Epithelial cell of prostate (primary cell): ENCODE results near the gene SUCNR1.
A peak's percentile ranks its signal among the peaks of the same experiment; 100 is the strongest.

ENCODE experiments used
- DNase-seq: peaks from one replicate; pipeline ENCODE4 v3.0.0-alpha.2; 2011; ENCODE audit warnings: low read depth, low spot score
- H3K27ac ChIP-seq: fragments of 450-650 bp; 2 replicates; pipeline ENCODE4 v1.5.1; 2017; ENCODE audit warnings: mild to moderate bottlenecking

The SUCNR1 gene

GRCh38 chr3:151899996-151900395 lies 26.6 kb downstream of the SUCNR1 start:
- no peak overlapping the region for H3K27ac ChIP-seq
- DNase-seq: no peak

- H3K27ac ChIP-seq: no peak overlapping the region
- no peak for DNase-seq
Measured at GRCh38 chr3:151900460-151900859, 27.0 kb downstream of the SUCNR1 start.

DNA sequence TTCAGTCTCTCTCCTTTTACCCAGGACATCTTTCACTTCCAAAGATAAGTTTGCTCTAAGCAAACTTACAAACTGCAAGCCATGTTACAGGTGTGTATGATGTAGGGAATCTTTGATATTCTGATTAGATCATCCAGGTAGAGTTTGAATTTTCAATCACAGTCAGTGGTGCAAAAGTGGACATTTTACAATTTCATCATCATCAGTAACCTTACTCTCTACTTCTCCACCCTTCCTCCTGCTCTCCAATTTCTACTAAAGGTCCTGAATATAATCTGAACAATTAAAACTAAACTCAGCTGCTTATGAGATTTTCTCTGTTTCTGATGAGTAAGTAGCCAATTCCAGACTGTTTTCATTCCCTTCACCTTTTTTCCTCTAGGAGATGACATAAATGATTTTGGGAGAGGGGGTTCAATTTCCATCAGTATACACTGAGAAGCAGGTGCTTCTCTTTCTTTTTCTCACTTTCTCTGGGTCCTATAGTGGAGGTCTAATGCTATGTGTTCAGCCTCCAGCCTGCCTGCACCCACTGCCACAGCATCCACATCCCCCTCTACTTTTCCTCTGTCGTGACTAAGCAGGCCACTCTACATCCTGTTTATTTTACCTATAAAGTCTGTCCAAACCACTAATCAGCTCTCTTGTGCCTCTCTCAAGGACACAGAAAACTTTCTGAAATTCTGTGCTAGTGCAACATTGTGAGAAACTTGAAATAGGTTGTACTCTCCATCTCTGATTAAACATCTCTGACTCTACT lies 27.6 kb downstream of the SUCNR1 start:
- DNase-seq: no peak
- H3K27ac ChIP-seq: no peak overlapping the region

- no peak overlapping the region for H3K27ac ChIP-seq
- no peak for DNase-seq
Measured at GRCh38 chr3:151901644-151902285, 28.3 kb downstream of the SUCNR1 start.

DNA sequence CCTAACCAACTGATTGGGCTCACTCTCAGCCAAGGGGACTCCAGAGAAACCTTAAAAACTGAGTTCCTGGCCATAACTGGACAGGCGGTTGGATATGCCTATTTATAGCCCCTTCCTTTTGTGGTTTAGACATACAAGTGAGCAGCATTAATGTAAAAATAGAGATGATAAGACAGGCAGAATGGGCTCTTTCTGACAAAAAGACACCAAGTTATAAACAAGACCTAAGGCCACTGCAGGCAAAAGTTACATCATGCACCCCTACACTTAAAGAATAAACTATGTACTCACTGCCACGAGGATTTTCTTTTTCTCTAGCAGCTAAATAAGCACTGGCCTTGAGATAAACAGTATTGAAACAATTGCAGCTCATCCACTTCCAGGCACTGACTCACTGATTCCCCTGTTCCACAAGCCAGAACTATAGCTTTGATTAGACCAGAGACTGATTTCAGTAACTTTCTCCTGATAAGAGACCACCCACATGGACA lies 30.1 kb downstream of the SUCNR1 start:
- H3K27ac ChIP-seq: no peak overlapping the region
- no peak for DNase-seq

GRCh38 chr3:151905647-151906046 lies 32.2 kb downstream of the SUCNR1 start:
- no peak overlapping the region for H3K27ac ChIP-seq
- DNase-seq: no peak

DNA sequence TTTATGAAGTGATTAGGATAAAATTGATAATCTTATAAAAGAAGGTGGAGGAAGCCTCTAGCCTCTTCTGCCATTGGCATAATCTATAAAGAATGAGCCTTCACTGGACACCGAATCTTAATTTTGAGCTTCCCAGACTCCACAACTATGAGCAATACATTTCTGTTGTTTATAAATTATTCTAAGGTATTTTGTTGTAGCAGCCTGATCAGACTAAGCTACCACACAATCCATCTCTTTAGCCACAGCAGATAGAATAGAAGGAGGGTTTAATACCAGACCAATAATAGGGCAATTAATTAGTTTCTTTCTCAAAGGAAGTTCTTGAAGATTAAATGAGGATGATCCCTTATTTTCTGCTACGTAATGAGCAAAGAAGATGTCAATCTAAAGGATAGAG lies 33.3 kb downstream of the SUCNR1 start:
- no peak for DNase-seq
- no peak overlapping the region for H3K27ac ChIP-seq

- no peak for DNase-seq
- H3K27ac ChIP-seq: no peak overlapping the region
Measured at GRCh38 chr3:151908399-151908798, 35.0 kb downstream of the SUCNR1 start.

DNA sequence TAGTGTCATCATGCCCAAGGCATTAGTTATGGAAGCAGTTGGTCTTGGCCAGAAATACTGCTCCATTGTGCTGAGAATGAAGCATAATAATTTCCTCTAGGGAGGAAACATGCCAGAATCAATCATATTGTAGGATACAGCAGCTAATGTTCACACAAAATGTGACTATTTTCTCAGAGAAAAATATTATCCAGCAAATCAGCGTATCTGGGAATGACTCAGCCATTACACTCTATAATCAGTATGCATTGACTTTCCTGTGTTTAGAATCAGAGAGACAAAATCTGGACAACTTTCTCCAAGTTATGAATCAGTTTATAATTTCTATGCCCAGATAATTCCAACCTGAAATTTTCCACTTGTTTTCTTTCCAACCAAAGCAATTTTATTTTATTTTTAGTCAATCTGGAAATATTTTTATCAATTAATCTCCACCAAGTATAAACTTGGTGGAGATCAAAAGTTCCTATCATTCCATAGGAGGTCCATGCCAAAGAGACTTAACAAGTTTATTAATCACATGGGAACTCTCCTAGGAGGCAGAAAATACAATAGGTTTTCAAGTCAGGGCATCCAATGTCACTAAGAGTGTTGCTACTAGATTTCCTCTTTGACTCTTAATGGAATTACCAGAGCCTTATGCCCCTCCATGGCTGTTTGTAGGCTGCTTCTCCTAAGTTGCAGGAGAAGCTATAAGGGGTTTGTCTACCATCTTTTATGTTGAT lies 36.4 kb downstream of the SUCNR1 start:
- no peak overlapping the region for H3K27ac ChIP-seq
- no peak for DNase-seq

DNA sequence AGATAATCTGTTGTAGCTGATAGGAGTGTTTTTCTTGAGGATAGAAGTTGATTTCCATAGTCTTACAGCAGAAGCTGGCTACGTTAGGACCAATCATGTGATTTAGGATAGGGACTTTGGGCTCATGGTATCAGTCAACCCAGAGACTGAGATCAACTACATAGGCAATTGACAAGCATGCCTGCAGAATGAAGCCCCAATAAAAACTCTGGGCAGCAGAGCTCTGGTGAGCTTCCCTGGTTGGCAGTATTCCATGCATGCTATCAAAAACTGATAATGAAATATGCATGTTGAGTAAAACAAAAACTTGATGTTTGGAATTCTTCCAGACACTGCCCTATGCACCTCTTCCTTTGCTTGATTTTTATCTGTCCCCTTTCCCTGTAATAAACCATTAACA lies 38.0 kb downstream of the SUCNR1 start:
- DNase-seq: no peak
- H3K27ac ChIP-seq: no peak overlapping the region

GRCh38 chr3:151912028-151912427 lies 38.6 kb downstream of the SUCNR1 start:
- H3K27ac ChIP-seq: no peak overlapping the region
- no peak for DNase-seq

DNA sequence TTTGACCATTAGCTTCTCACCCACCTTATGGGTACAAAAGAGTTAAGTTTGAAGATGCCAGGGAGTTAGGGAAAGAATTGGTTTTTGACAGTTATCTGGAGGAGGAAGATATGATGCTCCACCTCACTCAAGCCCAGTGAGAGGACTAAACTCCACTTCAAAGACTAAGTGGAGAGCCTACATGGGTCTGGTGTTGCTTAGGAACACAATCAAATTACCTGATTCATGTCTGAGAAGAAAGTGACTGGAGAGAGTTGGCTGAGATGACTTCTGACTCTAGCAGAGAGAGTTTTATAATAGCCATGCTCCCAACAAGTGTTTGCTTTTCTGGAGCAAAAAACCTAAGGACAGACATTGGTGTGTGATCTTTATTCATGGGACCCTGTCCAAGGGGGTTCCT lies 43.3 kb downstream of the SUCNR1 start:
- H3K27ac ChIP-seq: no peak overlapping the region
- no peak for DNase-seq

DNA sequence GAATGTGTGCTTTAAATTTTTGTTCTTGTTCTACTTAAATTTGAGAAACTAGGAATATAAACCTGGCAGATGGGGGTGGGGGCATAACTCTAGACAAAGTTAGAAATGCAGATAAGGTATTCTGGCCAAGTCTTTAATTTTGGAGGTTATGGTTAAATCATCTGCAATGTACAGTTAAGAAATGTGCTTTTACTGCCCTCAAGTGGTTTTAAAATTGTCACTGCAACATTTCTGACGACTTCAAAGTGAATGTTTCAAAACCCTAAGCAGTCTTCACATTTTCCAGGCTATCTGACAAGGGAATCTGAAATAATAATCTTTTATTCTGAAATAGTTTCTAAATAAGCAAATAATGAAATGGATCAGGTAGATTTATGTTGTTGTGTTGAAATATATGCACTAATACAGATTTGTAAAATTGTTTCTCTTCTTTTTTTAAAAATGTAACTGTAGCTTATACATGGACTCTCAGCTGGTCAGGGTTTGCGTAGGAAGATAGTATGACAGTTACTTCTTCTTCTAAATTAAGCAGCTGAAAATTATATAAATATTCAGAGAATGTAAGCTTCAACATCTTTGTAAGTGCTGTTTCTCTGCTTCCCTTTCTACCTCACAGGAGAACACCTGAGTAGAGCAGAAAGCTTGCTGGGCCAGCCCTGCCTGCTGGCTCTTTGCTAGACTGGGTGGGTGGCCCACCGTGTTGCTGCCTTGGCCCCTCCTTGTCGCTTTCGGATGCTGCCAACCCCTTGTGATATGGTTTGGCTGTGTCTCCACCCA lies 45.0 kb downstream of the SUCNR1 start:
- no peak overlapping the region for H3K27ac ChIP-seq
- DNase-seq: no peak

DNA sequence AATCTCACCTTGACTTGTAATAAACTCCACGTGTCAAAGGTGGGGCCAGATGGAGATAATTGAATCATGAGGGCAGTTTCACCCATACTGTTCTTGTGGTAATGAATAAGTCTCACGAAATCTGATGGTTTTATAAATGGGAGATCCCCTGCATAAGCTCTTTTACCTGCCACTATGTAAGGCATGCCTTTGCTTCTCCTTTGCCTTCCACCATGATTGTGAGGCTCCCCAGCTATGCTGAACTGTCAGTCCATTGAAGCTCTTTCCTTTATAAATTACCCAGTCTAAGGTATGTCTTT lies 45.5 kb downstream of the SUCNR1 start:
- no peak overlapping the region for H3K27ac ChIP-seq
- DNase-seq: no peak

DNA sequence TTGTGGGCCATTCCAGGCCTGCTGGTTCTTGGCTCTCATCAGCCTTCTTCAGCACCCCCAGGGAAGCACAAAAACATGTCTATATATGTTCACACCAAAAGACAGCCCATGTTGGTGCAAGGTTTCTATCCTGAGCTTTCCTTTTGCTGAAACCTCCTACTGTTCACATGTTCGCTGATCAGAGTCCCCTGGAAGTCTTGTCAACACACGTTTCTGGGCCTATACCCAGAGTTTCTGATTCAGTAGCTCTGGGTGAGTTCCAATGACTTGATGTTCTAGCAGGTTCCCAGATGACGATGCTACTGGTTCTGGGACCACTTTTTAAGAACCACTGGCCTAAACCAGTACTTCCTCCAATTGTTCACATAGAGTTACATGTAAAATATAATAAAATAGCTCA lies 46.0 kb downstream of the SUCNR1 start:
- DNase-seq: peak; percentile 49
- no peak overlapping the region for H3K27ac ChIP-seq

DNA sequence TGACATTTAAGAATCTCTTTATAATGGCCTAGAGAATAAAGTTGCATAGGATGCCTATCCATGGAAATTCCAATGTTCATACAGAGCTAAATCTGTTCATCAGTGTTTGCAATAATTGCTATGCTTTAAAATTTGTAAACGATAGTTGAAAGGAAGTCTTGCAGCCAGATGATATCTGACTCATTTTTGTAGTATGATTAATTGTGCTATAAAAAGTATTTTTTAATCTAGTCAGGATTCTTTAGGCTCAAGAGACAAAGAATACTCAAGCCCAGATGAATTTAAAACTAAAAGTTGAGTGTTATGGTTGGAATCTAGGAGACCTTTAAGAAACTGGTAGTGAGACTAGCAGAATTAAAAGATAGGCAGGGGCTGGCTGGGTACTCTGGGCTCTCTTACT lies 50.5 kb downstream of the SUCNR1 start:
- DNase-seq: no peak
- H3K27ac ChIP-seq: peak overlapping the region; percentile 10

- no peak for DNase-seq
- H3K27ac ChIP-seq: no peak overlapping the region
Measured at GRCh38 chr3:151924753-151925152, 51.3 kb downstream of the SUCNR1 start.

GRCh38 chr3:151925419-151925818 lies 52.0 kb downstream of the SUCNR1 start:
- DNase-seq: no peak
- H3K27ac ChIP-seq: peak overlapping the region; percentile 29

- DNase-seq: peak; percentile 46
- H3K27ac ChIP-seq: peak overlapping the region; percentile 29
Measured at GRCh38 chr3:151925876-151926275, 52.4 kb downstream of the SUCNR1 start.

- peak; percentile 37 for DNase-seq
- H3K27ac ChIP-seq: peak overlapping the region; percentile 29
Measured at GRCh38 chr3:151926956-151927355, 53.5 kb downstream of the SUCNR1 start.
